ENCODE results near the gene LAT.

DNA sequence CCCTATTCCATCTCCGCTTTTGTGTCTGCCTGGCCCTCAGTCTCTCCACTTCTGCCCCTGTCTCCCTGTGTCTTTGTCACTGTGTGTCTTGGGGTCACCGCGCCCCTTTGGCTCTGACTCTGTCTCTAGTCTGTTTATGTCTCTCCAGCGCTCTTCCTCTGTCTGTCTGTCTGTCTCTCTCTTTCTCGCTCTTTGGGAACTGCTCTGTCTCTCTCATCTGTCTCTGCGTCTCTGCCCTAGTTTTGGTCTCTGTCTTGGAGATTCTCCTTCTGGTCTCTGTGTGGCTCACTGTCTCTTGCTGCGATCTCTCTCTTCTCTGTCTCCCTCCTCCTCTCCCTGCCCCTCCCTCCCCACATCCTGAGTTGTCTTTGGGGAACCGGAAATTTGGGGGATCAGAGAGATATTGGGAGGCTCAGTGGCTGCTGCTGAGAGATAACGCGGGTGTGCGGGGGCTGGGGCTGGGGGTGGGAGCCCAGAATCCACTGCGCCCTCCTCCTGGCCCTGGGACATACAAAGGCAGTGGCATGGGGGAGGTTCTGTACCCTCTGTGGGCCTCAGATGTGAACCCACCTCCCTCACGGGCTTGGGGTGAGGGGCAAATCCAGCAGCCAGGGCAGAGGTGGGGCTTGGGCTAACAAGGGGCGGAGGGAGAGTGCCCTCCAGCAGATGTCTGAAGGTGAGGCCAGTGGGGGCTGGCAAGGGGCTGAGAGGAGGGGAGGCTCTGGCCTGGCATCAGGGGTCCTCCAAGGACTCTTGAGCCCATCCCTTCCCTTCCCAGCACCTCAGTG lies 24.4 kb downstream of the LAT start:
- TF ChIP-seq RAD21 (conservative IDR thresholded peaks at IDR 0.05) (no peak), EZH2 (IDR thresholded peaks at IDR 0.05; ENCODE audit: borderline replicate concordance, insufficient read depth, low read length, poor library complexity, severe bottlenecking) (no peak), POLR2AphosphoS5 (IDR thresholded peaks at IDR 0.05) (no peak), SMC3 (conservative IDR thresholded peaks at IDR 0.05; ENCODE audit: poor library complexity) (no peak)
- TF ChIP-seq, protein P1, sequence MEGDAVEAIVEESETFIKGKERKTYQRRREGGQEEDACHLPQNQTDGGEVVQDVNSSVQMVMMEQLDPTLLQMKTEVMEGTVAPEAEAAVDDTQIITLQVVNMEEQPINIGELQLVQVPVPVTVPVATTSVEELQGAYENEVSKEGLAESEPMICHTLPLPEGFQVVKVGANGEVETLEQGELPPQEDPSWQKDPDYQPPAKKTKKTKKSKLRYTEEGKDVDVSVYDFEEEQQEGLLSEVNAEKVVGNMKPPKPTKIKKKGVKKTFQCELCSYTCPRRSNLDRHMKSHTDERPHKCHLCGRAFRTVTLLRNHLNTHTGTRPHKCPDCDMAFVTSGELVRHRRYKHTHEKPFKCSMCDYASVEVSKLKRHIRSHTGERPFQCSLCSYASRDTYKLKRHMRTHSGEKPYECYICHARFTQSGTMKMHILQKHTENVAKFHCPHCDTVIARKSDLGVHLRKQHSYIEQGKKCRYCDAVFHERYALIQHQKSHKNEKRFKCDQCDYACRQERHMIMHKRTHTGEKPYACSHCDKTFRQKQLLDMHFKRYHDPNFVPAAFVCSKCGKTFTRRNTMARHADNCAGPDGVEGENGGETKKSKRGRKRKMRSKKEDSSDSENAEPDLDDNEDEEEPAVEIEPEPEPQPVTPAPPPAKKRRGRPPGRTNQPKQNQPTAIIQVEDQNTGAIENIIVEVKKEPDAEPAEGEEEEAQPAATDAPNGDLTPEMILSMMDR (IDR thresholded peaks at IDR 0.05; ENCODE audit: poor library complexity, severe bottlenecking) = no peak
- TF ChIP-seq, protein P2, sequence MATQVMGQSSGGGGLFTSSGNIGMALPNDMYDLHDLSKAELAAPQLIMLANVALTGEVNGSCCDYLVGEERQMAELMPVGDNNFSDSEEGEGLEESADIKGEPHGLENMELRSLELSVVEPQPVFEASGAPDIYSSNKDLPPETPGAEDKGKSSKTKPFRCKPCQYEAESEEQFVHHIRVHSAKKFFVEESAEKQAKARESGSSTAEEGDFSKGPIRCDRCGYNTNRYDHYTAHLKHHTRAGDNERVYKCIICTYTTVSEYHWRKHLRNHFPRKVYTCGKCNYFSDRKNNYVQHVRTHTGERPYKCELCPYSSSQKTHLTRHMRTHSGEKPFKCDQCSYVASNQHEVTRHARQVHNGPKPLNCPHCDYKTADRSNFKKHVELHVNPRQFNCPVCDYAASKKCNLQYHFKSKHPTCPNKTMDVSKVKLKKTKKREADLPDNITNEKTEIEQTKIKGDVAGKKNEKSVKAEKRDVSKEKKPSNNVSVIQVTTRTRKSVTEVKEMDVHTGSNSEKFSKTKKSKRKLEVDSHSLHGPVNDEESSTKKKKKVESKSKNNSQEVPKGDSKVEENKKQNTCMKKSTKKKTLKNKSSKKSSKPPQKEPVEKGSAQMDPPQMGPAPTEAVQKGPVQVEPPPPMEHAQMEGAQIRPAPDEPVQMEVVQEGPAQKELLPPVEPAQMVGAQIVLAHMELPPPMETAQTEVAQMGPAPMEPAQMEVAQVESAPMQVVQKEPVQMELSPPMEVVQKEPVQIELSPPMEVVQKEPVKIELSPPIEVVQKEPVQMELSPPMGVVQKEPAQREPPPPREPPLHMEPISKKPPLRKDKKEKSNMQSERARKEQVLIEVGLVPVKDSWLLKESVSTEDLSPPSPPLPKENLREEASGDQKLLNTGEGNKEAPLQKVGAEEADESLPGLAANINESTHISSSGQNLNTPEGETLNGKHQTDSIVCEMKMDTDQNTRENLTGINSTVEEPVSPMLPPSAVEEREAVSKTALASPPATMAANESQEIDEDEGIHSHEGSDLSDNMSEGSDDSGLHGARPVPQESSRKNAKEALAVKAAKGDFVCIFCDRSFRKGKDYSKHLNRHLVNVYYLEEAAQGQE (IDR thresholded peaks at IDR 0.05; ENCODE audit: borderline replicate concordance) = no peak

Data from neural cell (in vitro differentiated cells).